ENCODE data around the gene RUVBL1. TPM values are rescaled to one million over a fixed set of nuclear protein-coding genes. Genes with fewer than 3 reads are reported as not detected.

The RUVBL1 gene
- total and polyA plus RNA-seq, 2 experiments from 2014 or later, result 29.7 to 33.5 TPM

DNA sequence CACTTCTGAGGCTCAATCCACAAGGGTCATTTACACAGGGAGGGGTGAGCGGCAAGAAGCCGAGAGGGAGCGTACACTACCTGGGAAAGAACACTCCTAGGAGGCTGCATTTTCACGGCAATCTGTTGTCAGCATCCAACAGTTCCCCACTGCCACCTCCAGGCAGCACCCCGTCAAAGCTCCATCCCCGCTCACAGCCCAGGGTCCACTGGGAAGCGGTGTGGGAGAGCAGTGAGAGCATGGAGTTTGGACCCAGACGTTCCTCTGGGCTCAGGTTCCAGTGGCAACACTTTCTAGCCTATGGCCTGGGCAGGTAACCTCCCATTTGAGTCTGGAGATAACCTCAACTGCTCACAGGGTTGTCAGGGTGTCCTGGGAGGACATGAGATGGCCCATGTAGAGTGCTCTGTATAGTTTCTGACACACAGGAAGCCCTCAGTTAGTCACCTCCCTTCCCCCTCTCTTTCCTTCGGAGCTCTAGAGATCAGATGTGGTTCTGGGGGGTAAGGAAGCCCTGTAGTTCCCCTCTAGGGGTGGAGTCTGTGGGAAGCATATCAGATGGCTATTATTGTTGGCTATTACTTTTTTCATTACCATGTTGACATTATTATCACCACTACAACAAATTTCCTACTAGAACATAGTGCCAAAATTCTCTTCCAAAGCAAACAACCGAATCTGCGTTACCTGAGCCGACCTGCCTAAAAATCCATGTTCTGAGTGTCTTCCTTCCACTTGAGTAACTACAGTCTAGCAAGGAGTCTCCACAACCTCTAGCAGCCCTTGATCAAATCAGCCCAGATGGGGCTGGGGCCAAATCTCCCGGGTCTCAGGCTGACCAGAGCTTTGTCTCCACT lies 29.1 kb downstream of the RUVBL1 start:
- Histone ChIP-seq H3K36me3 (replicated peaks; ENCODE audit: insufficient read depth, low read depth) (no peaks in the 10 kb centered on the region), H3K4me1 (ENCODE audit: insufficient read depth) (peaks cover 14% of the 10 kb centered on the region), H4K20me1 (ENCODE audit: insufficient read depth, poor library complexity, severe bottlenecking) (no peaks in the 10 kb centered on the region), H3K79me2 (no peaks in the 10 kb centered on the region), H3K9me3 (ENCODE audit: low read depth) (no peaks in the 10 kb centered on the region), H3K4me2 (no peak overlapping the region), H3K4me3 (no peak overlapping the region), H3K27ac (no peak overlapping the region), H3K27me3 (no peaks in the 10 kb centered on the region), H2AFZ (no peak overlapping the region), H3K9me2 (replicated peaks; ENCODE audit: insufficient read depth) (no peaks in the 10 kb centered on the region)
- no peak for TF ChIP-seq EZH2phosphoT487 (IDR thresholded peaks at IDR 0.05; ENCODE audit: low read depth, severe bottlenecking, unreplicated experiment)
- no peak for TF ChIP-seq EZH2 (IDR thresholded peaks at IDR 0.05; ENCODE audit: borderline replicate concordance)
- no peak for DNase-seq (ENCODE audit: low spot score)
- 79% methylated on average over 13 of the region's 13 CpGs for WGBS (ENCODE audit: low lambda C conversion rate, missing lambda C conversion rate)

DNA sequence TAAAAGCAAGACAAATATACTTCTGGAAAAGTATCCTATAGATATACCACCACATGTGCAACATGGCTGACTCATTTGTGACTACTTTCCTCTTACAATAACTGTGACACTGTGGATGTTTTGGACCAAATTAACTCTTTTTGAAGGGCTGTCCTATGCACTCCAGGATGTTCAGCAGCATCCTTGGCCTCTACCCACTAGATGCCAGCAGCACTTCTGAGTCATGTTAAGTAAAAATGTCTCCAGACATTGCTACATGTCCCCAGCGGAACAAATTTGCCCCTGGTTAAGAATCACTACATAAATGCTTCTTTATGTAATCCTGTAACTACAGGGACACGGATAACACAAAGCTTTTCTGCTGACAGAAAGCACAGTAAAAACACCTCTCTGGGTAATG lies 32.0 kb downstream of the RUVBL1 start:
- no peak overlapping the region for H3K4me3 ChIP-seq
- no peaks in the 10 kb centered on the region for H3K9me2 ChIP-seq (replicated peaks; ENCODE audit: insufficient read depth)
- DNase-seq (ENCODE audit: low spot score), result no peak
- H3K36me3 ChIP-seq (replicated peaks; ENCODE audit: insufficient read depth, low read depth), result no peaks in the 10 kb centered on the region
- TF ChIP-seq, protein P1, sequence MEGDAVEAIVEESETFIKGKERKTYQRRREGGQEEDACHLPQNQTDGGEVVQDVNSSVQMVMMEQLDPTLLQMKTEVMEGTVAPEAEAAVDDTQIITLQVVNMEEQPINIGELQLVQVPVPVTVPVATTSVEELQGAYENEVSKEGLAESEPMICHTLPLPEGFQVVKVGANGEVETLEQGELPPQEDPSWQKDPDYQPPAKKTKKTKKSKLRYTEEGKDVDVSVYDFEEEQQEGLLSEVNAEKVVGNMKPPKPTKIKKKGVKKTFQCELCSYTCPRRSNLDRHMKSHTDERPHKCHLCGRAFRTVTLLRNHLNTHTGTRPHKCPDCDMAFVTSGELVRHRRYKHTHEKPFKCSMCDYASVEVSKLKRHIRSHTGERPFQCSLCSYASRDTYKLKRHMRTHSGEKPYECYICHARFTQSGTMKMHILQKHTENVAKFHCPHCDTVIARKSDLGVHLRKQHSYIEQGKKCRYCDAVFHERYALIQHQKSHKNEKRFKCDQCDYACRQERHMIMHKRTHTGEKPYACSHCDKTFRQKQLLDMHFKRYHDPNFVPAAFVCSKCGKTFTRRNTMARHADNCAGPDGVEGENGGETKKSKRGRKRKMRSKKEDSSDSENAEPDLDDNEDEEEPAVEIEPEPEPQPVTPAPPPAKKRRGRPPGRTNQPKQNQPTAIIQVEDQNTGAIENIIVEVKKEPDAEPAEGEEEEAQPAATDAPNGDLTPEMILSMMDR (IDR thresholded peaks at IDR 0.05; ENCODE audit: poor library complexity), result no peak
- no peak for TF ChIP-seq EZH2 (IDR thresholded peaks at IDR 0.05; ENCODE audit: borderline replicate concordance)
- TF ChIP-seq EZH2phosphoT487 (IDR thresholded peaks at IDR 0.05; ENCODE audit: low read depth, severe bottlenecking, unreplicated experiment), result no peak
- no peaks in the 10 kb centered on the region for H4K20me1 ChIP-seq (ENCODE audit: insufficient read depth, poor library complexity, severe bottlenecking)
- H3K9me3 ChIP-seq (ENCODE audit: low read depth), result no peaks in the 10 kb centered on the region
- H2AFZ ChIP-seq, result no peak overlapping the region
- no peaks in the 10 kb centered on the region for H3K79me2 ChIP-seq
- no peak overlapping the region for H3K27ac ChIP-seq
- WGBS (ENCODE audit: low lambda C conversion rate, missing lambda C conversion rate), result 90% methylated on average over 2 of the region's 2 CpGs
- no peaks in the 10 kb centered on the region for H3K27me3 ChIP-seq
- peaks cover 3% of the 10 kb centered on the region for H3K4me1 ChIP-seq (ENCODE audit: insufficient read depth)
- no peak overlapping the region for H3K4me2 ChIP-seq

DNA sequence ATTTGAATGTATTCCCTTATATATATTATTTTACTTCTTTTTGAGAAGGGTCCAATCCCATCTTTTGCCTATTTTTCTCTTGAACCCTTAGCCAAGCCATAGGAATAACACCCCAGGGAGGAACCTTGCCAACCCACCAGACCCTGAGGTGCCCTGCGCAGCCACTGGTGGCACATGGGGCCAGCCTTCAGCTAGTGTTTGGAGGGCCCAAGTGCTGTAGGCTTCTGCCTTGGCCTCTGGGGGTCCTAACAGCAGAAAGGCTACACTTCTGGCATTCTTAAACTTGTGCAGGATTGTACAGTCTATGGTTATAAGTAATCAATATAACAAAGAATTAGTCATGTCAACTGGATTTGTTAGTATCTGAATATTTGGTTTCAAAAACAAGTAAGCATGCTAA lies 34.5 kb downstream of the RUVBL1 start:
- no peak overlapping the region for H3K4me3 ChIP-seq
- no peaks in the 10 kb centered on the region for H3K4me1 ChIP-seq (ENCODE audit: insufficient read depth)
- no peaks in the 10 kb centered on the region for H3K27me3 ChIP-seq
- WGBS (ENCODE audit: low lambda C conversion rate, missing lambda C conversion rate), result 100% methylated on average over 1 of the region's 1 CpG
- no peaks in the 10 kb centered on the region for H3K9me2 ChIP-seq (replicated peaks; ENCODE audit: insufficient read depth)
- H3K36me3 ChIP-seq (replicated peaks; ENCODE audit: insufficient read depth, low read depth), result no peaks in the 10 kb centered on the region
- no peak overlapping the region for H3K27ac ChIP-seq
- no peaks in the 10 kb centered on the region for H3K9me3 ChIP-seq (ENCODE audit: low read depth)
- no peak overlapping the region for H3K4me2 ChIP-seq
- H2AFZ ChIP-seq, result no peak overlapping the region
- no peaks in the 10 kb centered on the region for H3K79me2 ChIP-seq
- no peak for TF ChIP-seq EZH2 (IDR thresholded peaks at IDR 0.05; ENCODE audit: borderline replicate concordance)
- TF ChIP-seq EZH2phosphoT487 (IDR thresholded peaks at IDR 0.05; ENCODE audit: low read depth, severe bottlenecking, unreplicated experiment), result no peak
- TF ChIP-seq, protein P1 (IDR thresholded peaks at IDR 0.05; ENCODE audit: poor library complexity), result no peak
- no peak for DNase-seq (ENCODE audit: low spot score)
- no peaks in the 10 kb centered on the region for H4K20me1 ChIP-seq (ENCODE audit: insufficient read depth, poor library complexity, severe bottlenecking)

DNA sequence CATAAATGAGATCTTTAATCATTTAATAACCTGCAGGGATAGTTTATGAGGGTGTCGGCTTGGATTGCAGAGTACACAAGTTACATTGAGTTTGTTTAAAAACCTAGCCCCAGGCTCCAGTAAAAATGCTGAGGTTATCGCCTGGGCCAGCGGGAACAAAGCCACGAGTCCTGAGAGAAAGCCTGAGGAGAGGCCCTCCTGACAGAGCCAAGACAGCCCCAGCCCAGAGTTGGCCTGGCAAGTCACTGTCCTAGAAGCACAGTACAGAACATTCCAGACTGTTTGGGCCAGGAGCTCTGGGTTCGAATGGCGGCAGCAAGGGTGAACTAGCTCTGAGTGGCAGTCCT lies 39.0 kb downstream of the RUVBL1 start:
- DNase-seq (ENCODE audit: low spot score), result no peak
- H3K79me2 ChIP-seq, result no peaks in the 10 kb centered on the region
- WGBS (ENCODE audit: low lambda C conversion rate, missing lambda C conversion rate), result 72% methylated on average over 6 of the region's 6 CpGs
- TF ChIP-seq, protein P1 (IDR thresholded peaks at IDR 0.05; ENCODE audit: poor library complexity), result no peak
- H3K4me3 ChIP-seq, result no peak overlapping the region
- H3K4me1 ChIP-seq (ENCODE audit: insufficient read depth), result no peaks in the 10 kb centered on the region
- no peaks in the 10 kb centered on the region for H4K20me1 ChIP-seq (ENCODE audit: insufficient read depth, poor library complexity, severe bottlenecking)
- no peak overlapping the region for H2AFZ ChIP-seq
- no peaks in the 10 kb centered on the region for H3K36me3 ChIP-seq (replicated peaks; ENCODE audit: insufficient read depth, low read depth)
- no peaks in the 10 kb centered on the region for H3K27me3 ChIP-seq
- no peaks in the 10 kb centered on the region for H3K9me3 ChIP-seq (ENCODE audit: low read depth)
- H3K4me2 ChIP-seq, result no peak overlapping the region
- no peak overlapping the region for H3K27ac ChIP-seq
- no peaks in the 10 kb centered on the region for H3K9me2 ChIP-seq (replicated peaks; ENCODE audit: insufficient read depth)

Measured in hepatocyte (in vitro differentiated cells).